K562 (cell line): ENCODE results near the gene KCNN3.
"Not testable (repeated sequence)": the region's sequence is repeated elsewhere in the genome, so short reads cannot be mapped to it uniquely, and the experiment has no call there.

Experiments
- CREB1 ChIP-seq, 2 experiments: sonication (generic) in 1 of 2; formaldehyde crosslinking in 1 of 2; IDR thresholded peaks; 2 replicates each; pipeline versions ENCODE4 v1.6.1 to v1.8.0; 2012 to 2022; ENCODE audit warnings: inconsistent platforms in 1 of 2, mild to moderate bottlenecking in 1 of 2, missing genetic modification reagents in 1 of 2, moderate library complexity in 1 of 2
- FOXK1 ChIP-seq: sonication (generic); formaldehyde crosslinking; IDR thresholded peaks from 2 replicates; pipeline ENCODE4 v1.8.0; 2022; ENCODE audit warnings: missing genetic modification reagents, mild to moderate bottlenecking, borderline replicate concordance
- GABPB1 ChIP-seq: sonication (generic); formaldehyde crosslinking; IDR thresholded peaks from 2 replicates; pipeline ENCODE4 v1.8.0; 2022; ENCODE audit warnings: mild to moderate bottlenecking, missing genetic modification reagents
- RFX7 ChIP-seq: fragments of 250-450 bp; sonication (Bioruptor Pico); IDR thresholded peaks from 2 replicates; pipeline ENCODE4 v1.5.1; 2021; ENCODE audit warnings: mild to moderate bottlenecking
- SAFB2 ChIP-seq: fragments of 200-400 bp; formaldehyde crosslinking; IDR thresholded peaks from 2 replicates; pipeline ENCODE4 v1.6.1; 2018; ENCODE audit warnings: borderline replicate concordance, low read length, low read depth, moderate library complexity; ENCODE audit not compliant: severe bottlenecking
- SIN3B ChIP-seq: fragments of 450-650 bp; IDR thresholded peaks from 2 replicates; pipeline ENCODE4 v1.6.1; 2017; ENCODE audit warnings: low read depth, mild to moderate bottlenecking, moderate library complexity
- TEAD4 ChIP-seq, 2 experiments: sonication (generic) in 1 of 2; formaldehyde crosslinking in 1 of 2; IDR thresholded peaks; 2 replicates each; pipeline versions ENCODE4 v1.6.1 to v1.8.0; 2012 to 2022; ENCODE audit warnings: borderline replicate concordance in 1 of 2, inconsistent platforms in 1 of 2, low read length in 1 of 2, mild to moderate bottlenecking in 1 of 2, missing genetic modification reagents in 1 of 2
- TF ChIP-seq, protein P1 (sequence below), 3 experiments: IDR thresholded peaks in 2 of 3; conservative IDR thresholded peaks in 1 of 3; 2 replicates each; pipeline ENCODE4 v1.5.1; 2011 to 2012; ENCODE audit warnings: low read length in 3 of 3, mild to moderate bottlenecking in 3 of 3, control low read depth in 2 of 3, improper control_type of control experiment in 1 of 3, inconsistent platforms in 1 of 3, low read depth in 1 of 3, mixed read lengths in 1 of 3, moderate library complexity in 1 of 3; ENCODE audit not compliant: insufficient read depth in 2 of 3

DNA sequence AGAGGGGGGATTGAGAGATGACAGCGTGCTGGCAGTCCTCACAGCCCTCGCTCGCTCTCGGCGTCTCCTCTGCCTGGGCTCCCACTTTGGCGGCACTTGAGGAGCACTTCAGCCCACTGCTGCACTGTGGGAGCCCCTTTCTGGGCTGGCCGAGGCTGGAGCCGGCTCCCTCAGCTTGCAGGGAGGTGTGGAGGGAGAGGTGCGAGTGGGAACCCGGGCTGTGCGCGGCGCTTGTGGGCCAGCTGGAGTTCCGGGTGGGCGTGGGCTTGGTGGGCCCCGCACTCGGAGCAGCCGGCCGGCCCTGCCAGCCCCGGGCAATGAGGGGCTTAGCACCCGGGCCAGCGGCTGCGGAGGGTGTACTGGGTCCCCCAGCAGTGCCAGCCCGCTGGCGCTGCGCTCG lies 192.2 kb downstream of the KCNN3 start:
- TF ChIP-seq SAFB2; RFX7 (CRISPR knock-in tag); TEAD4 (IDR thresholded peaks at IDR 0.05; ENCODE audit: low read length); TEAD4 (CRISPR knock-in tag; IDR thresholded peaks at IDR 0.05; ENCODE audit: borderline replicate concordance); FOXK1; GABPB1 (CRISPR knock-in tag); SIN3B; CREB1 (IDR thresholded peaks at IDR 0.05); CREB1 (CRISPR knock-in tag; IDR thresholded peaks at IDR 0.05): not testable (repeated sequence)
- TF ChIP-seq, protein P1, sequence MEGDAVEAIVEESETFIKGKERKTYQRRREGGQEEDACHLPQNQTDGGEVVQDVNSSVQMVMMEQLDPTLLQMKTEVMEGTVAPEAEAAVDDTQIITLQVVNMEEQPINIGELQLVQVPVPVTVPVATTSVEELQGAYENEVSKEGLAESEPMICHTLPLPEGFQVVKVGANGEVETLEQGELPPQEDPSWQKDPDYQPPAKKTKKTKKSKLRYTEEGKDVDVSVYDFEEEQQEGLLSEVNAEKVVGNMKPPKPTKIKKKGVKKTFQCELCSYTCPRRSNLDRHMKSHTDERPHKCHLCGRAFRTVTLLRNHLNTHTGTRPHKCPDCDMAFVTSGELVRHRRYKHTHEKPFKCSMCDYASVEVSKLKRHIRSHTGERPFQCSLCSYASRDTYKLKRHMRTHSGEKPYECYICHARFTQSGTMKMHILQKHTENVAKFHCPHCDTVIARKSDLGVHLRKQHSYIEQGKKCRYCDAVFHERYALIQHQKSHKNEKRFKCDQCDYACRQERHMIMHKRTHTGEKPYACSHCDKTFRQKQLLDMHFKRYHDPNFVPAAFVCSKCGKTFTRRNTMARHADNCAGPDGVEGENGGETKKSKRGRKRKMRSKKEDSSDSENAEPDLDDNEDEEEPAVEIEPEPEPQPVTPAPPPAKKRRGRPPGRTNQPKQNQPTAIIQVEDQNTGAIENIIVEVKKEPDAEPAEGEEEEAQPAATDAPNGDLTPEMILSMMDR (IDR thresholded peaks at IDR 0.05 in 2 of 3, conservative IDR thresholded peaks at IDR 0.05 in 1 of 3; ENCODE audit: insufficient read depth in 2 of 3, low read depth in 1 of 3, low read length in 3 of 3), result not testable (repeated sequence)
